Mucosa of descending colon (tissue), 3 donors: ENCODE data around the gene DRD2. TPM values are rescaled to one million over a fixed set of nuclear protein-coding genes. Genes with fewer than 3 reads are reported as not detected.

Experiments
- ATAC-seq: fragments of 200-7000 bp; cut with Tn5 transposase; one replicate; pipeline ENCODE4 v1.9.1; 2020; ENCODE audit warnings: mild to moderate bottlenecking, moderate library complexity
- DNase-seq, 3 donors: peaks; one replicate each; pipeline ENCODE4 v3.0.0-alpha.2; 2020
- H3K36me3 ChIP-seq: fragments of 200-600 bp; one replicate; pipeline ENCODE4 v1.8.0; 2021; ENCODE audit warnings: low read depth, mild to moderate bottlenecking
- H3K4me1 ChIP-seq: fragments of 200-600 bp; one replicate; pipeline ENCODE4 v1.8.0; 2021; ENCODE audit warnings: low read depth, mild to moderate bottlenecking
- H3K4me3 ChIP-seq: fragments of 200-600 bp; one replicate; pipeline ENCODE4 v1.8.0; 2021; ENCODE audit warnings: mild to moderate bottlenecking
- H3K9me3 ChIP-seq: fragments of 200-600 bp; one replicate; pipeline ENCODE4 v1.8.0; 2021; ENCODE audit warnings: mild to moderate bottlenecking
- CTCF ChIP-seq: fragments of 200-600 bp; IDR thresholded peaks from one replicate; pipeline ENCODE4 v1.8.0; 2022; ENCODE audit warnings: antibody characterized with exemption, mild to moderate bottlenecking
- intact Hi-C, 2 donors: fragments of 100-400 bp; cut with DNase I in 1 of 2; cut with micrococcal nuclease in 1 of 2; formaldehyde crosslinking; loops; one replicate each; pipeline versions ENCODE4 v1.11.0 to v1.11.1; 2022; cut with DNase I, micrococcal nuclease
- total RNA-seq, 3 donors: library from RNA; stranded (reverse); fragmentation: NEBNext Ultra II Directional in 2 of 3; extraction: Animal tissue kit (Norgen Biotek cat#: 25700) in 2 of 3; gene quantifications; one replicate each; pipeline versions ENCODE4 v1.2.1 to v1.2.4, GENCODE V29; 2021 to 2023
- donor health status: DM: no; HTN: no; CAD: no; lungs with moderate emphysema.
- donor health status: DM: no; HTN: no; CAD: no.
- donor health status: DM: no; HTN: yes; CAD: no.

DRD2 gene
- total RNA-seq, 3 donors from 2014 or later = 0.22 to 0.41 (median 0.39) TPM

DNA sequence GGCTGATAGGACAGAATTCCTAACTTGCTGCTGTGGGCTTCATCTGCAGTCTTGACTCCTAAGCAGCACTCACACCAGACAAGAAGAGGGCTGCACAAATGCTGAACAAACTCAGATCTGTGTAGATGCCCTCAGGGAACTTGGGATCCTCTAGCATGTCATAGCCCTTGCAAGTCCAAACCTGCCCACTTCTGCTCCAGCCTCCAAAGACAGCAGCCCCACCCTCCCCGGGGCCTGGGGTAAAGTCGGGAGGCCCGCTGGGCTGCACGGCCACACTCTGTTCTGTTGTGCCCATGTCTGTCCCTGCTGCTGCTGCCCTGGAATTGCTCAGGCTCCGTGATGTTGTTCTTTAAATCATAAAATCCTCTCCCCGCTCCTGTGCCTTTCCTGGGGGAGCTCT is 28.3 kb downstream of the DRD2 start:
- no peak for DNase-seq
- Histone ChIP-seq H3K36me3 (no peaks in the 10 kb centered on the region), H3K9me3 (no peaks in the 10 kb centered on the region), H3K4me3 (no peak overlapping the region), H3K4me1 (no peaks in the 10 kb centered on the region)
- intact Hi-C loops = no loop called here
- no peak for ATAC-seq
- TF ChIP-seq CTCF = no peak

DNA sequence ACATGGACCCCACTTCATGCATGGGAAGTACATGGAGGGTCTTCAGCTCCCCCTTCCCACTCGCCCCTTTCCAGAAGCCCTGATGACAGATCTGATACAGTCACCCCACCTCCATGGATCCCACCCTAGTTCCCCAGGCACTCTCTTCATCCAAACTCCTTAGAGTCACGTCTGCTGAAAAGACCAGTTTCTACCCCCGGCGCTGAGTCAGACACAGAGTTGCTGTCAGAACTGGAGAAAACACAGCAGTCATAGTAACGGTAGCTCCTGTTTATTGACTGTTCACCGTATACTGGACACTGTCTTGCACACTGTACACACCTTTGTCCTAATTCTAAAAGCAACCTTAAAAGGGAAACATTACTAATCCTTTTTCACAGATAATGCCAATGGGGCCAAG is 29.1 kb downstream of the DRD2 start:
- intact Hi-C loops = no loop called here

GRCh38 chr11:113444502-113445123 is 30.6 kb downstream of the DRD2 start:
- intact Hi-C loops = no loop called here
- H3K9me3 ChIP-seq = no peaks in the 10 kb centered on the region

More for the DNA sequence above, 29.1 kb downstream of the DRD2 start:
- Histone ChIP-seq H3K4me3 (no peak overlapping the region), H3K36me3 (no peaks in the 10 kb centered on the region), H3K9me3 (no peaks in the 10 kb centered on the region), H3K4me1 (no peaks in the 10 kb centered on the region)
- ATAC-seq = no peak
- TF ChIP-seq CTCF = no peak
- DNase-seq = no peak

DNA sequence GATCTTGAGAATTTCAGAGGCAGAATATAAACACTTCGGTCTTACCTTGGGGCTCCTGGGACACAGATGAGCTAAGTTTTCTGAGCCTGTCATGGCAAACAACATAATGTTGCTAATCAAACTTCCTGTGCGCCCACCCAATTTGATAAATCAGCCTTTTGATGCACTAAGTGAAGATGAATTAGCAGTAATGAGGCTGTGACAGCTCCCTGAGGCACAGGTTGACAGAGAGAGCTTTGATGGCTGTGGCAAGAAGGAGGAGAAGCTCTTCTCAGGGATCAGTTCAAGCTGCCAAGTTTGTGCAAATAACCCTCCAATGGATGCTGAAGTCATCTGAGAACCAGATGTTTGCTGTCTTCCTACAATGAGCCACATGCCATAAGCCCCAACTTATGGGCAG is 34.4 kb downstream of the DRD2 start:
- Histone ChIP-seq H3K9me3 (no peaks in the 10 kb centered on the region), H3K4me3 (no peak overlapping the region), H3K4me1 (no peaks in the 10 kb centered on the region), H3K36me3 (no peaks in the 10 kb centered on the region)
- intact Hi-C loops = no loop called here
- ATAC-seq = no peak
- no peak for DNase-seq
- no peak for TF ChIP-seq CTCF

More at GRCh38 chr11:113444502-113445123, 30.6 kb downstream of the DRD2 start:
- H3K36me3 ChIP-seq = no peaks in the 10 kb centered on the region
- DNase-seq (no peak), ATAC-seq (no peak)
- TF ChIP-seq CTCF = no peak
- no peaks in the 10 kb centered on the region for H3K4me1 ChIP-seq
- no peak overlapping the region for H3K4me3 ChIP-seq

DNA sequence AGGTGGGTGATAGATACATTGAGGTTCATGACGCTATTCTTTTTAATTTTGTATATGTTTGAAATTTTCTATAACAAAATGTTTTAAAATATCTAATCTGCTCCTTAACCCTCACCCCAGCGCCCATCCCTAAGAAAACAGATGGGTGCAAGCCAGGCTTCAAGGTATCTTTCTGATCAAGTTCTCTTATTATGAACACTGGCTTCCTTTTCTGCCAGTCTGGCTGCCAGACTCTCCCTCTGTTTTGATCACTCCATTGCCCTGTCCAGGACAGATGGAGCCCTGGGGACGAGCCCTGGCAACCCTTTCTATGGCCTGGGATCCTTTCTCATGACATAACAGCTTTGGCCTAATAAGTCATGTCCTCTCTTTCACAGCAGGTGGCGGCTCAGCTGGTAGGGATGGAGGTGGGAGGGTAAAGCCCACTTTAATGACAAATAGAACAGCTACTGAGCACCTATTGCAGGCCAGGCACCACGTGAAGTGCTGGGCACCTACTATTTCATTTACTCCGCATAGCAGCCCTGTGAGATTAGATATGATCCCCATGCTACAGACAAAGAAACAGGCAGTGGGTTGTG is 38.4 kb downstream of the DRD2 start:
- Histone ChIP-seq H3K4me3 (no peak overlapping the region), H3K4me1 (no peaks in the 10 kb centered on the region), H3K36me3 (no peaks in the 10 kb centered on the region), H3K9me3 (no peaks in the 10 kb centered on the region)
- ATAC-seq (no peak), DNase-seq (no peak)
- no peak for TF ChIP-seq CTCF
- intact Hi-C loops = no loop called here
